ENCODE measurements around the gene PCA3.

The PCA3 gene

GRCh38 chr9:76785501-76785900 is 21.3 kb downstream of the PCA3 start:
- Histone ChIP-seq H3K9me2 (replicated peaks; ENCODE audit: control insufficient read depth, low read length) (no peaks in the 10 kb centered on the region), H3K27me3 (ENCODE audit: control insufficient read depth, low read length) (peaks cover 6% of the 10 kb centered on the region), H3F3A (ENCODE audit: control insufficient read depth, insufficient read depth) (no peaks in the 10 kb centered on the region), H3K27ac (ENCODE audit: low read depth, low read length) (no peak overlapping the region), H3K4me3 (ENCODE audit: low read length) (no peak overlapping the region), H3K9me3 (ENCODE audit: control insufficient read depth, insufficient read depth, low read length) (no peaks in the 10 kb centered on the region), H4K20me1 (ENCODE audit: control insufficient read depth, insufficient read depth, low read depth, low read length) (no peaks in the 10 kb centered on the region), H3K36me3 (ENCODE audit: control insufficient read depth, low read length) (no peaks in the 10 kb centered on the region), H3K4me1 (ENCODE audit: control insufficient read depth, low read length) (no peaks in the 10 kb centered on the region), H3K4me2 (ENCODE audit: low read length) (no peak overlapping the region), H3K79me2 (ENCODE audit: control insufficient read depth, low read length) (no peaks in the 10 kb centered on the region)
- no peak for TF ChIP-seq CTCF (IDR thresholded peaks at IDR 0.05; ENCODE audit: low read depth, low read length, poor library complexity, severe bottlenecking)
- TF ChIP-seq EZH2phosphoT487 (IDR thresholded peaks at IDR 0.05; ENCODE audit: borderline replicate concordance, low read length), result no peak

GRCh38 chr9:76787677-76788076 is 23.4 kb downstream of the PCA3 start:
- H3K27me3 ChIP-seq (ENCODE audit: control insufficient read depth, low read length), result peaks cover 6% of the 10 kb centered on the region
- TF ChIP-seq EZH2phosphoT487 (IDR thresholded peaks at IDR 0.05; ENCODE audit: borderline replicate concordance, low read length), result no peak
- TF ChIP-seq CTCF (IDR thresholded peaks at IDR 0.05; ENCODE audit: low read depth, low read length, poor library complexity, severe bottlenecking), result no peak
- no peaks in the 10 kb centered on the region for H3K36me3 ChIP-seq (ENCODE audit: control insufficient read depth, low read length)
- no peaks in the 10 kb centered on the region for H3K79me2 ChIP-seq (ENCODE audit: control insufficient read depth, low read length)
- H3K4me1 ChIP-seq (ENCODE audit: control insufficient read depth, low read length), result no peaks in the 10 kb centered on the region
- no peaks in the 10 kb centered on the region for H3K9me3 ChIP-seq (ENCODE audit: control insufficient read depth, insufficient read depth, low read length)
- no peak overlapping the region for H3K4me3 ChIP-seq (ENCODE audit: low read length)
- H3K9me2 ChIP-seq (replicated peaks; ENCODE audit: control insufficient read depth, low read length), result no peaks in the 10 kb centered on the region
- no peaks in the 10 kb centered on the region for H3F3A ChIP-seq (ENCODE audit: control insufficient read depth, insufficient read depth)
- H3K4me2 ChIP-seq (ENCODE audit: low read length), result no peak overlapping the region
- H4K20me1 ChIP-seq (ENCODE audit: control insufficient read depth, insufficient read depth, low read depth, low read length), result no peaks in the 10 kb centered on the region
- no peak overlapping the region for H3K27ac ChIP-seq (ENCODE audit: low read depth, low read length)

- TF ChIP-seq CTCF (IDR thresholded peaks at IDR 0.05; ENCODE audit: low read depth, low read length, poor library complexity, severe bottlenecking), result no peak
- no peak for TF ChIP-seq EZH2phosphoT487 (IDR thresholded peaks at IDR 0.05; ENCODE audit: borderline replicate concordance, low read length)
- Histone ChIP-seq H3K79me2 (ENCODE audit: control insufficient read depth, low read length) (no peaks in the 10 kb centered on the region), H4K20me1 (ENCODE audit: control insufficient read depth, insufficient read depth, low read depth, low read length) (no peaks in the 10 kb centered on the region), H3K36me3 (ENCODE audit: control insufficient read depth, low read length) (no peaks in the 10 kb centered on the region), H3K4me2 (ENCODE audit: low read length) (no peak overlapping the region), H3K27ac (ENCODE audit: low read depth, low read length) (no peak overlapping the region), H3K4me1 (ENCODE audit: control insufficient read depth, low read length) (no peaks in the 10 kb centered on the region), H3K9me3 (ENCODE audit: control insufficient read depth, insufficient read depth, low read length) (no peaks in the 10 kb centered on the region), H3K9me2 (replicated peaks; ENCODE audit: control insufficient read depth, low read length) (no peaks in the 10 kb centered on the region), H3K27me3 (ENCODE audit: control insufficient read depth, low read length) (peaks cover 2% of the 10 kb centered on the region; the same call in 1 of the 2 replicates), H3F3A (ENCODE audit: control insufficient read depth, insufficient read depth) (no peaks in the 10 kb centered on the region), H3K4me3 (ENCODE audit: low read length) (no peak overlapping the region)
Observed at GRCh38 chr9:76789840-76790239, 25.6 kb downstream of the PCA3 start.

Data from DOHH2 (cell line).